ENCODE measurements around the gene TWNK.

Gene TWNK

GRCh38 chr10:101014230-101014884 is 27.0 kb downstream of the TWNK start:
- peak; percentile 97 for TF ChIP-seq CTCF (IDR thresholded peaks at IDR 0.05; ENCODE audit: low read depth, low read length)
- no peak for DNase-seq (ENCODE audit: extremely low read depth, low read depth)

GRCh38 chr10:101014966-101015581 is 27.7 kb downstream of the TWNK start:
- TF ChIP-seq CTCF (IDR thresholded peaks at IDR 0.05; ENCODE audit: low read depth, low read length): no peak

GRCh38 chr10:101015582-101015973 is 28.2 kb downstream of the TWNK start:
- no peak for TF ChIP-seq CTCF (IDR thresholded peaks at IDR 0.05; ENCODE audit: low read depth, low read length)
- no peak for DNase-seq (ENCODE audit: extremely low read depth, low read depth)

More at GRCh38 chr10:101014966-101015581, 27.7 kb downstream of the TWNK start:
- DNase-seq (ENCODE audit: extremely low read depth, low read depth): peak; percentile 44

- TF ChIP-seq CTCF (IDR thresholded peaks at IDR 0.05; ENCODE audit: low read depth, low read length): no peak
- DNase-seq (ENCODE audit: extremely low read depth, low read depth): no peak
These were observed 29.5 kb downstream of the TWNK start for GRCh38 chr10:101016814-101017213.

GRCh38 chr10:101018118-101018599 is 30.8 kb downstream of the TWNK start:
- no peak for DNase-seq (ENCODE audit: extremely low read depth, low read depth)
- no peak for TF ChIP-seq CTCF (IDR thresholded peaks at IDR 0.05; ENCODE audit: low read depth, low read length)

GRCh38 chr10:101018600-101019439 is 31.5 kb downstream of the TWNK start:
- no peak for DNase-seq (ENCODE audit: extremely low read depth, low read depth)
- peak; percentile 82 for TF ChIP-seq CTCF (IDR thresholded peaks at IDR 0.05; ENCODE audit: low read depth, low read length)

- no peak for TF ChIP-seq CTCF (IDR thresholded peaks at IDR 0.05; ENCODE audit: low read depth, low read length)
- no peak for DNase-seq (ENCODE audit: extremely low read depth, low read depth)
These were observed 32.0 kb downstream of the TWNK start for GRCh38 chr10:101019440-101019703.

Data from AG09319 (cell line).